ENCODE results near the gene ZBTB17.
A peak's percentile ranks its signal among the peaks of the same experiment; 100 is the strongest.

ZBTB17 gene

DNA sequence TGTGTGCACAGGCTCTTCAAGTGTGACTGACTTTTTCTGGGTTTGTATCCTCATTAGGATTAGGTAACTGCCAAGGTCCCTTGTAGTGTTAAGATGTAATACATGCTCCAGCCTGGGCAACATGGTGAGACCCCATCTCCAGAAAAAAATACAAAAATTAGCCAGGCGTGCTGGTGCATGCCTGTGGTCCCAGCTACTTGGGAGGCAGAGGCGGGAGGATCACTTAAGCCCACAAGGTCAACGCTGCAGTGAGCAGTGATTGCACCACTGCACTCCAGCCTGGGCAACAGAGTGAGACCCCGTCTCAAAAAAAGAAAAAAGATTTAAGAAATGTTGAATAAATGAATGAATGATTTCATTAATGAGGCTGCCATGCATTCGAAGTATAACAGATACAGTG is 15.1 kb downstream of the ZBTB17 start:
- no peak for DNase-seq (ENCODE audit: low read depth in 2 of 2)

DNA sequence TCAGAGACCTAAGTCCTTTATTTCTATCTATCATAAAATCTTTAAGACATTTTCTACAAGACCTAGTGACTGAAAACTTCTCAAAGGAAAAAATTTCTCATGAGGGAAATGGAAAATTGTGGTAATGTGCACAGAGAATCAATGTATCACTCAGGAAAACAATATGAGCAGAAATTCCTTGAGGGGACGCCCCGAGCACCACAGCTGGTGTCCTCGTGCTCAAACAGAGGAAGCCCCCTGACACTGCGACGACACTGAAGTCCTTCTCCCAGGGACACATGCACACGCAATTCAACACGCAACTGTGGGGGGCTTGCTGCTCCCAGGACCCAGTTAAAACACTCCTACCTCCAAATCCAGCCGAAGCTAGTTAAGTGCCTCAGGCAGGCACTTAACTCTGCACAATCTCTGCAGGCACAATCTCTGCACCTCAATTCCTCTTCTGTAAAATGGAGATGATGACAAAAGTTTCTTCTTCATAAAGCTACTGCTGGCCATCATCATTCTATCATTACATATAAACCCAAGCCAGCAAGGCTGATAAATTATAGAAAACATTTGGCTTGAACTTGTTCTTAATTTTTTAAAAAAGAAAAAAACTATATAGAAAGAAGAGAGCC is 16.0 kb downstream of the ZBTB17 start:
- no peak for DNase-seq (ENCODE audit: low read depth in 2 of 2)

GRCh38 chr1:15959424-15959823 is 16.5 kb downstream of the ZBTB17 start:
- DNase-seq (ENCODE audit: low read depth in 2 of 2): no peak

DNA sequence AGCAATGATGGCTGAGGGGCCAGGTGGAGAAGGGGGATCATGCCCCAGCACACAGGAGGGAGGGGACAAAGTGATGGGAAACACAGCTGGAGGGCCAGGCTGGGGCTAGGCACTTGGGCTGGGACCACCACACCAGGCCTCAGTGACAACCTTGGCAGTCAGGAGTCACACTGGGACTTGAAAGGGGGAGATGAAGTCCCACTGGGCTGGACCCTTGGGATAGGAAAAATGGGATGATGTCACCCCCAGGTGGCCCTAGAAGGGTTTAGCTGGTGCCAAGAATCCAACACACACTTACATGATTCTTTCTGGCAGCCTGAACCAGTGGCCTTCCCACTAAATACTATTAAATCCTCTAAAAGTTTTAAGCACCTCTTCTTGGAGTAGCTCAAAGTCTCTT is 17.1 kb downstream of the ZBTB17 start:
- DNase-seq (ENCODE audit: low read depth in 2 of 2): no peak

DNA sequence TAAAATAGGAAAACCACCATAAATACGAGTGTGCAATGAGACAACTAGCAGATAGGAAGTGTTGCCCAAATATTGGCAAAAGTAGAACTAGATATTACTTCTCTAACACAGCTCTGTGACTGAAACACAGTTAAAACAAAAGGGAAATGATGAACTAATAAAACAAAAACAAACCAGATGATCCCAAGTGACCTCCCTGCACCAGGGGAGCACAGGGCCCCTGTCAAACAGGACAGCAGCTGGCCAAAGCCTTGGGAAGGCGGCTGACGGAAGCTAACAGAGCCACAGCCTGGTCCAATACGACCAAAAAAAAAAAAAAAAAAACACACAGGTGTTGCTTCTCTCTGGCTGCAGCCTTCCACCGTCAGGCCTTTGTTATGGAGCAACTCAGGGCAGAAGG is 17.8 kb downstream of the ZBTB17 start:
- DNase-seq (ENCODE audit: low read depth in 2 of 2): no peak

DNA sequence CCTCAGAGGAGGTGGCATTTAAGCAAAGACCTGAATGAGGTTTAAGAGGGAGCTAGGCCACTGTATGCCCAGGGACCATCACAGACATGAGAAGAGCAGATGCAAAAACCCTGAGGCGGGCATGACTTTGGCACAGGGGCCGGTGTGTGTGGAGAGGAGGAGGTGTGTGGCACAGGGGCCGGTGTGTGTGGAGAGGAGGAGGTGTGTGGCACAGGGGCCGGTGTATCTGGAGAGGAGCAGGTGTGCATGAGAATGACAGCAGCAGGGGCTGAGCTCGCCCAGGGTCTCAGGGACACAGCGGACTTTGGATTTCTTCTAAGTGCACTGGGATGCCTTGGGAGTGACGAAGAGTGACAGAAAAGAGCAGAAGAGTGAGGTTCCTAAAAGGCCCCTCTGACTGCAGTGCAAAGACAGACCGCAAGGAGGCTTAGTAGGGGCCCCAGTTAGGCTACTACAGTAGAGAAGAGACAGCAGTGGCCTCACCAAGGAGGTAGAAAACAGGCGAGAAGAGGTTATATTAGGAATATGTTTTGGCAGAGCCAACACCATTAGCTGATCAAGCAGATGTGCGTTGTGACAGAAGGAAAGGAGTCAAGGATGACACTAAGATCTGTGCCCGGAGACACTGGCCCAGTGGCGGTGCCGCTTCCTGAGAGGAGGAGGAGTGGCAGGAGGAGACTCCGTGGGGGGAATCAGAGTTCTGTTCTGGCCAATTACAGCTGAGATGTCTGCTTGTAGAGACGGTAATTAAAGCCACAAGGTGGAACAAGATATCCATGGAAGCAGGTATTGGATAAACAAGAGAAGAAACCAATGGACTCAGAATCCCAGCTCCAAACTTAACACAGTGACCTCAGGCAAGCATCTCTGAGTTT is 18.4 kb downstream of the ZBTB17 start:
- no peak for DNase-seq (ENCODE audit: low read depth in 2 of 2)

DNA sequence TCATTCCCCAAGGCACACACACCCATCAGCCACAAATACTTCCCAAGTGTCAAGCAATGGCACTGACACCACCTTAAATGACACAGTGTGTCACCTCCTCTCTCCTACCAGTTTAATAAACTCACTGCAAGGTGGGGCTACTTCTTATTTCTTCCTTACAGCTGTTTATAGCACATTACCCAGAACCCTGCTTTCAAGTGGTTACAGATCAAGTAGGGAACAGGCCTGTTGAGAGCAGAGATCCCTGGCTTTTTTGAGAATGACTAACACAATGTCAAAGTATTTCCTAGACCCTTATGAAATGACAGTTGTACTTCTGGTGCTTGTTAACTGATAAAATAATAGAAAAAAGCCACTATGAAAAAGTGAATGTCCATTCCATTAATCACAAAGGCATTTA is 19.8 kb downstream of the ZBTB17 start:
- DNase-seq (ENCODE audit: low read depth in 2 of 2): no peak

GRCh38 chr1:15955552-15955951 is 20.3 kb downstream of the ZBTB17 start:
- DNase-seq (ENCODE audit: low read depth in 2 of 2): no peak

DNA sequence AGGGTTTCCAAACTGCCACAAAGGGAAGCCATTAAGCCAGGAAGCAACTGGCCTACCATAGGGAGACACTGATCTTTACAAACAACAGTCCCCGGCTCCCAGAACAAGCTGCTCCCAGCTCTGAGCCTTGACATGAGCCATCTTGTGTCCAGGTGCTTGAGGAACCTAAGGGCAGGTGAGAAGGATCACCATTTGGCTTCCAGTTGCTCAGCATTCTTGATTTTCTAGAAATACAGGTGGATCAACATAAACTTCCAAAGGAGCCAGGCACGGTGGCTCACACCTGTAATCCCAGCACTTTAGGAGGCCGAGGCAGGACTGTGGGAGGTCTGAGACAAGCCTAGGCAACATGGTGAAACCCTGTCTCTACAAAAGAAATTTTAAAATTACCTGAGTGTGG is 21.6 kb downstream of the ZBTB17 start:
- DNase-seq (ENCODE audit: low read depth in 2 of 2): no peak

DNA sequence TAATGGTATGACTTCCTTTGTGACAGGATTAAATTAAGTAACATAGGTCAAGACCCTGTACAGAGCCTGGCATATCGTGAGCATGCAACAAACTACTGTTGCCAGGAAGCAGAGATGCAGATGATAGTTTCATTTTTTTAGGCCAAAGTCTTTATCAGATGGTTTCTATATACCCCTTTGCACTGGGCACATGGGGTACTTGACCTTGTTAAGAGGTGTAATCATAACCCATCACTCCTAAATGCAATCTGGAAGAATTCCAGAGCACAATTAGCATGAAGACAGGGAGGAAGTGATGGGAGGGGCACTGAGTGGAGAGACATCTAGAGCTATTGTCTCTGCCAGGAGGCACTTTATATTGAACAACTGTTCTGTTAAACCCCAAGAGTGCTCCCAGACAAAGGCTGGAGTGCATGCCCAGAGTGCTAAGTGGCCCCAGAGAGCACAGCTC is 22.1 kb downstream of the ZBTB17 start:
- no peak for DNase-seq (ENCODE audit: low read depth in 2 of 2)

GRCh38 chr1:15953294-15953771 is 22.6 kb downstream of the ZBTB17 start:
- DNase-seq (ENCODE audit: low read depth in 2 of 2): no peak

GRCh38 chr1:15952317-15953258 is 23.3 kb downstream of the ZBTB17 start:
- no peak for DNase-seq (ENCODE audit: low read depth in 2 of 2)

GRCh38 chr1:15951341-15952153 is 24.4 kb downstream of the ZBTB17 start:
- peak; percentile 39 to 41 for DNase-seq (ENCODE audit: low read depth in 2 of 2)

DNA sequence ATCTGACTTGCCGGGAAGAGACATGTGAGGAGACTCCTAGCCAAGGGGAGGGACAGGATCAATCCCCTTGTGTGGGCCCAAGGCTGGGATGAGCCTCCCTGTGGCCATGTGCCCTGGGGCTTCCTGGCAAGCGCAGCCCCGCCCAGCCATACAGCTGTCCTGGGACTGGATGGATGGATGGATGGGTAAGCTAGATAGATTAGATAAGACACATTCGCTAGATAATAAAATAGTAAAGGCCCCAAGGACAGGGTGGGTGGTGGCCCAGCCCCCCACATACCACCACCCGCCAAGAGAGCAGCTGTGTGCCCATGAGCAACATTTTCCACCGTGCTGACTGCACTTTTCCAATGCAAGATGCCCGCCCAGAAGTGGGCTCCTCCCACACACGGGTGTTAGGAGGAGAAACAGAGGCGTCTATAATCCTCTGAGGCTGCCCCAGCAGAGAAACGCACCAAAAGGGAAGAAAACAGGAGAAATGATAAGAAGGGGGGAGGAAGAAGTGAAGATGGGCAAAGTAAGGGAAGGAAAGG is 25.1 kb downstream of the ZBTB17 start:
- peak; percentile 75 to 85 for DNase-seq (ENCODE audit: low read depth in 2 of 2)

DNA sequence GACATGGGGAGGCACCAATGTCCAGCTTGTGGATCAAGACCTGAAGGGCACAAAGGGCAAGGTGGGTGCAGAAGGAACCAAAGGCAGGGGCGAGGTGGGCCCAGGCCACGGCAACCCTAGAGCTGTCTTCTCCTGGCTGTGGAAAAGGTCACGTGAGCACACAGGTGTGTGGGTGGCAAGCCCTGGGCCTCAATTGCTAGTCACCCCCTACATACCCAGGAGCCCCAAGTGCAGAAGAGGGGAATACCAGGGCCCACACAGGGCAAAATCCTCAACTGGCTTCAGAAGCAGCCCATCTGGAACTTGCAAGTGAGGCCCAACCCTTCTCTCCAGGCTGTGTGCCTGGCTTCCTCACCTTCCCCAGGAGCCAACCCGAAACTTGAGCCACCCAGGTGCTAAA is 25.6 kb downstream of the ZBTB17 start:
- DNase-seq (ENCODE audit: low read depth in 2 of 2): peak in 1 of 2 donors; percentile 46

DNA sequence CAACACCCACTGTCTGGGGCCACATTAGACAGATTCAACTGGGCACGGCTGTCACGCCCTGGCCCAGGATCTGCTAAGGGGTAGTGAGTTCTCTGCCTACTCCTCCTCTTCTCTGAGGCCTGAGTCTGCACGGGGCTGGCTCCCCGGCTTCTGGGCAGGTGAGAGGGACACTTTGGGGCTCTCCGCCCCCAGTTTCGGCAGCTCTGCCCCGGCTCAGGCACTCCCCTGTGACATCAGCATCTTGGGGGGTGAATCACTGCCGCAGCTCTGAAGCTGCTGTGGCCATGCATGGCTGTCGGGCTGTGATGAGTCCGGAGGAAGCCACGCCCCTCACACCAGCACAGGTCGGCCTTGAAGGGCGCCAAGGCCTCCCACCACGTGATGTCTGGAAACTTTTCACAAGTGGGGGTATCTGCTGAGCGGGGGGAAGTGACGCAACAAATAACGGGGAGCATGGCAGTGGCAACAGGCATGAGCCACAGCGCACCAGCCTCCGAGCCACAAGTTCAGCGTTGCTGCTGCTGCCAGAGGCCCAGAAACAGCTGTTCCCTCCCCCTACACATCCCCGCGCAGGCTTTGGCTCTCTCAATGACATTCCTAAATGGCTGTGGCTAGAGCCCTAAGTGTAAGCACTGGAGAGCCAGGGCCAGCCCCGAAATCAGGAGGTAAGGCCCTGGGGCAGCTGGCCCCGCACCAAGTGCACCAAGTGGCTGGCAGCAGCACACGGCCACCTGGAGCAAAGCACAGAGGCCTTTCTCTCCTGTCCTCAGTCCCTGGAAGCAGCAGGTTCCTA is 26.3 kb downstream of the ZBTB17 start:
- peak; percentile 87 to 88 for DNase-seq (ENCODE audit: low read depth in 2 of 2)

- no peak for DNase-seq (ENCODE audit: low read depth in 2 of 2)
These were observed 27.1 kb downstream of the ZBTB17 start for GRCh38 chr1:15948595-15949452.

DNA sequence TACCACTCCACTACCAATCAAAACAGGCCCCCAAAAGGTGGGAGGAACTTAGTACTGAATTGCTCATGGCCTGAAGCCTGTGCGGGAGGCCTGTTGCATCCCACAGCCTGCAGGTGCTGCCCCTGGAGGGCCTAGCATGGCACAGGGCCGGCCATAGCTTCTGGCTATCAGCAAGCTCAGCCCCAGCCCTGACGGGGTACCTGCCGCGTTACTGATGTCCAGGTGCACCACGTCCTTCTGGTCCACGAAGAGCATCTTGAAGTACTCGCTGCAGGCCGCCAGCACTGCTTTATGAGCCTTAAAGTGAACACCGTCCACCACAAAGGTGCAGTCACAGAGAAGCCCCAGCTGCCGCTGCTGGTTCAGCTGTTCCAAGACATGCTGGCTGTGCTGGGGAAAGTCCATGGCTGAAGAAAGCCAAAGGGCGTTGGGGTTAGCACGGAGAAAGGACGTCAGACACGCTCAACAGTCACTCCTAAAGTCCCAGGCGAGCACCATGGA is 27.8 kb downstream of the ZBTB17 start:
- DNase-seq (ENCODE audit: low read depth in 2 of 2): no peak
